CD4-positive, alpha-beta T cell treated with Interleukin-2 at 100 ng/mL for 4 hours (primary cell): ENCODE data around the gene SLC48A1.

Experiments
- DNase-seq: peaks from one replicate; pipeline ENCODE4 v3.0.0-alpha.2; 2020; ENCODE audit warnings: low spot score

Gene SLC48A1

GRCh38 chr12:47777151-47777550 lies 4.1 kb downstream of the SLC48A1 start:
- no peak for DNase-seq

GRCh38 chr12:47777741-47778558 lies 4.9 kb downstream of the SLC48A1 start:
- no peak for DNase-seq

- DNase-seq, result no peak
Measured at GRCh38 chr12:47778881-47779280, 5.8 kb downstream of the SLC48A1 start.

DNA sequence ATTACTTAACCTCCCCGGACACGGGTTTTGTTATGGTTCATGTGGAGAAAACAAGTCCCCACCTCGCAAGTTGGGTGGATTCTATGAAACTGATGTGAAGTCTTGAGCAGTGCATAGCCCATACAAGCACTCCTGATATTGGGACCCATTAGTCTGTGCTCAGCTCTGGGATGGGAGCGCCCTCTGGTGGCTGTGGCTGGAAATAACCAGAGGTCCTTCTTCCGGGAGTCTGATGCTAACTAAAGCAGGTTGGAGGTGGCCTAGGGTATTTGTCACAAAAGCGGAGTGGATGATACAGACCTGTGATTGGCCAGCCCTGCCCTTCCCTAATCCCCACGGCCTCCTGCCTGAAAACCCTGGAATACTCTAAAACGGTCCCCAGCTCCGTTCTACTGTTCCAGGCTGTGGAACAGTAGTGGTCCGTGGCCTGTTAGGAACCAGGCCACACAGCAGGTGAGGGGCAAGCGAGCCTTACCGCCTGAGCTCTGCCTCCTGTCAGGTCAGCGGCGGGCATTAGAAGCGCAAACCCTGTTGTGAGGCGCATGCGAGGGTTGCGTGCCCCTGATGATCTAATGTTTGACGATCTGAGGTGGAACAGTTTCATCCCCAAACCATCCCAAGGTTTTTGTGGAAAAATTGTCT lies 6.4 kb downstream of the SLC48A1 start:
- DNase-seq, result peak; percentile 94

GRCh38 chr12:47779943-47780504 lies 7.0 kb downstream of the SLC48A1 start:
- no peak for DNase-seq

GRCh38 chr12:47781479-47782371 lies 8.7 kb downstream of the SLC48A1 start:
- DNase-seq, result no peak

GRCh38 chr12:47782372-47782770 lies 9.3 kb downstream of the SLC48A1 start:
- DNase-seq, result no peak

GRCh38 chr12:47783024-47783755 lies 10.2 kb downstream of the SLC48A1 start:
- DNase-seq, result no peak

GRCh38 chr12:47783821-47784819 lies 11.1 kb downstream of the SLC48A1 start:
- DNase-seq, result no peak

DNA sequence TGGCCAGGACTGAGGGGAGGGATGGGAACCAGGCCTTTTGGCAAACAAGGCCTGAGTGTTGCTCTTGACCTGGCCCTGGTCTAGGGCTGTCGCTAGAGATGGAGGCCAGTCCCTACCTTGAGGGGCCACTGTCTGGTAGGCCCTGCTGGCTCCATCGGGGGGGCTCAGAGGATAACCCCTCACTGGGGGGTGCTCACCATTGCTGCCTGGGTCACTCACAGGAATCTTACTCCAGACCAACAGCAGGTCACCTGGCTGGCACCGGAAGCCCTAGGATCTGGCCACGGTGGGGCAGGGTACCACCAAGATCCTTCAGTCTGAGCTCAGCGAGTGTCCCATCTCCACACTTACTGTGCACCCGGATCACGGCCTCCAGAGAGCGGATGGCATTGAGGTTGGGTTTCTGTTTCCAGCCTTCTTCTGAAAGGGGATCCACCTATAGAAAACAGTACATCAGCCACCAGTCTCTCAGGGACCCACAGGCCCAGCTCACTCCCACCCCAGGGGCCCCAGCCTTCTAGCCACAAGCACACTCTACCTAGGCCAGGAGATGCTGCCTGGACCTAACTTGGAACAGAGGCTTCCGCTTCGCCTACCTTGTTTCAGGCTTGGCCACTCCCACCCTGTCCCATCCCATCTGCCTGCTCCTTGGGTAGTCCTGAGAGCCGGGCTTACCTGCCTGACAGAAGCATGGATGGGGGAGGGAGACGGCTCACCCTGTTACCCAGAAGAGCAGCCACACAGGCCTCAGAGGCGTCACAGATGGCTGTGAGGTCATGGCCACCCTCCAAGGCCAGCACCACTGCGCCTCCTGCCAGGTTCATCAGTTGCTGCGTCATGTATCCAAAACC lies 12.2 kb downstream of the SLC48A1 start:
- DNase-seq, result no peak

- DNase-seq, result no peak
Measured at GRCh38 chr12:47785887-47786661, 13.0 kb downstream of the SLC48A1 start.

- no peak for DNase-seq
Measured at GRCh38 chr12:47786662-47787280, 13.7 kb downstream of the SLC48A1 start.

DNA sequence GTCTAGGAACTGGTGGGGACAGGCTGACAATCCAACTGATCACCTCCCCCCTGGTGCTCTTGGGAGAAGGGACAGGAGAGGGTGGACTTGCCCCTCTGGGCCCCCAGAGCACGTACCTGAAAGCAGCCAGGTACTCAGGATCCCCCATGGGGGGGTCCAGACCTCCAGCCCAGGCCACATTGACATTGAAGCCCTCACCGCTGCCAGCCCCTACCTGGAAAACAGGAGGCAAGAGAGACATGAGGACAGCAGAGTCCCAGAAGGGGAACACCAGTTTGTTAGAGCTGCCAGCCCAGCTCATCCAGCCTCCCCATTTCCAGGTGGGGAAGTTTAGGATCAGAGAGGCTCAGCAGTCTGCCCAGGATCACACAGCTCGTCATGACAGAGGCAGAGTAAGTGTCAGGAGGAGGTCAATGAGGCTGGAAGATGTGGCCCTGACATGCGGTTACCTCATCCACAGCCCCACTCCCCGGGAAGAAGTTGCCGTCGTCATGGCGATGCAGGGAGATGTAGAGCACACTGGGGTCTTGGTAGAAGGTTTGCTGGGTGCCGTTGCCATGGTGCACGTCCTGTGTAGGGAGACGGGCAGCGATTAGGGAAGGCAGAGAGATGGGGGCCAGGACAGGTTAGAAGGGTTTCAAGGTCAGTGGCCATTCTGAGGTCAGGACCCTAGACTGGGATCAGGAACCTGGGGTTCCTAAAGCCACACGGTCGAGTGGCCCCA lies 14.7 kb downstream of the SLC48A1 start:
- DNase-seq, result no peak

DNA sequence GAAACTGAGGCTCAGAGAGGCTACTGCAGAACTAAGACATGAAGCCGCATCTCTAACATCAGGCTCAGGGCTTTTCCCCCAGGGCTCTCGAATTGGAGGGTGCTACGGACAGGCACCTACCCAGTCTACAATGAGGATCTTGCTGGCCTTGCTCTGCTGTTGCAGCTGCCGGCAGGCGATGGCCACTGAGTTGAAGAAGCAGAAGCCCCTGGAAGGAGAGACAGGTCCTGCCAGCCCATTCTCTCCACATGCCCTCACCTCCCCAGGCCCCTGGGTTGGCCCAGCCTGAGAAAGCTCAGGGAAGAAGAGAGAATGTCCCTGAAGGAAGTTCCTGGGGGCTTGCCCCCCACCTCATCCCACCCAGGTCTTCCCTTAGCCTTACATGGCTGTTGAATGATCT lies 16.1 kb downstream of the SLC48A1 start:
- no peak for DNase-seq

- no peak for DNase-seq
Measured at GRCh38 chr12:47789712-47790489, 16.9 kb downstream of the SLC48A1 start.

- DNase-seq, result no peak
Measured at GRCh38 chr12:47790676-47791350, 17.8 kb downstream of the SLC48A1 start.
